Heart left ventricle (tissue), 16 donors: ENCODE data around the gene CPT1B. TPM values are rescaled to one million over a fixed set of nuclear protein-coding genes. Genes with fewer than 3 reads are reported as not detected.

Experiments
- ATAC-seq, 4 donors: fragments of 200-7000 bp; cut with Tn5 transposase; one replicate each; pipeline ENCODE4 v1.9.1; 2020 to 2022; ENCODE audit warnings: moderate library complexity in 4 of 4, mild to moderate bottlenecking in 3 of 4, moderate number of reproducible peaks in 1 of 4
- DNase-seq, 5 donors: peaks; one replicate each; pipeline ENCODE4 v3.0.0-alpha.2; 2020
- H3K27ac ChIP-seq, 12 donors: fragments of 200-600 bp; sonication (generic) in 4 of 12; one replicate each; pipeline versions ENCODE4 v1.5.0 to v1.8.0; 2016 to 2022; ENCODE audit warnings: mild to moderate bottlenecking in 2 of 12
- H3K27me3 ChIP-seq, 9 donors: fragments of 200-600 bp; sonication (generic) in 2 of 9; one replicate each; pipeline versions ENCODE4 v1.5.1 to v1.8.0; 2016 to 2022; ENCODE audit warnings: mild to moderate bottlenecking in 3 of 9
- H3K36me3 ChIP-seq, 9 donors: fragments of 200-600 bp; sonication (generic) in 2 of 9; one replicate each; pipeline versions ENCODE4 v1.5.0 to v1.8.0; 2018 to 2022; ENCODE audit warnings: mild to moderate bottlenecking in 2 of 9
- H3K4me1 ChIP-seq, 12 donors: fragments of 200-600 bp; sonication (generic) in 4 of 12; one replicate each; pipeline versions ENCODE4 v1.5.0 to v1.8.0; 2016 to 2022; ENCODE audit warnings: mild to moderate bottlenecking in 3 of 12
- H3K4me3 ChIP-seq, 12 donors: fragments of 200-600 bp; sonication (generic) in 4 of 12; one replicate each; pipeline versions ENCODE4 v1.5.0 to v1.8.0; 2017 to 2022; ENCODE audit warnings: mild to moderate bottlenecking in 9 of 12, moderate library complexity in 4 of 12
- H3K9me3 ChIP-seq, 12 donors: fragments of 200-600 bp; sonication (generic) in 4 of 12; one replicate each; pipeline versions ENCODE4 v1.5.0 to v1.8.0; 2016 to 2022; ENCODE audit warnings: mild to moderate bottlenecking in 1 of 12
- CTCF ChIP-seq, 12 donors: fragments of 200-600 bp; sonication (generic) in 4 of 12; IDR thresholded peaks; one replicate each; pipeline versions ENCODE4 v1.5.0 to v1.8.0; 2018 to 2022; ENCODE audit warnings: antibody characterized with exemption in 12 of 12, mild to moderate bottlenecking in 5 of 12
- POLR2A ChIP-seq, 2 donors: fragments of 450-650 bp; IDR thresholded peaks; one replicate each; pipeline ENCODE4 v1.6.1; 2017; ENCODE audit warnings: antibody characterized with exemption in 2 of 2, mild to moderate bottlenecking in 2 of 2, moderate library complexity in 2 of 2
- WGBS, 4 donors: extraction: QIAGEN DNeasy Blood & Tissue Kit in 2 of 4; methylation state at CpG; one replicate each; pipeline versions ENCODE4 v1.1.5 to v1.1.7; 2013 to 2018; 5-methylcytosine and 5-hydroxymethylcytosine counted together
- intact Hi-C, 10 donors: fragments of 100-400 bp; cut with DNase I; formaldehyde crosslinking; loops; one replicate each; pipeline versions ENCODE4 v1.11.1 to v1.14.2; 2022
- polyA plus RNA-seq, 2 donors: library from polyadenylated mRNA; stranded (reverse); fragments of 200-250 nt; gene quantifications; one replicate each; pipeline ENCODE4 v1.2.3, GENCODE V29; 2013
- total RNA-seq, 9 donors: library from RNA; depleted of rRNA in 2 of 9; stranded (reverse); fragments of >200 nt in 2 of 9; fragmentation: NEBNext Ultra II Directional in 3 of 9; extraction: Animal tissue kit (Norgen Biotek cat#: 25700) in 3 of 9; gene quantifications; one replicate each; pipeline versions ENCODE4 v1.1.0 to v1.2.4, GENCODE V29; 2016 to 2023
- donor health status: ischemic (EF 13 %, LVEDD 7.1; RV severe dilation, severe dysfunction).
- donor health status: healthy with polysubstance abuse.
- donor health status: DM: no; HTN: yes; CAD: no.
- donor health status: DM: no; HTN: no; CAD: no.
- donor health status: ischemic (EF 25% LVEDD 6.9; RV normal size, moderate dysfunction).
- donor health status: ischemic (EF 25% LVEDD 5.7; RV mildly dilated, moderate dysfunction).
- donor health status: healthy.
- donor health status: DM: yes; HTN: yes; CAD: no.
- donor health status: ischemic (EF 35%, LVEDD 5.7; RV mildly dilated, moderate dysfunction).
- donor health status: nonischemic (EF 11% LVEDD 7.7; RV severe dilation, severe dysfunction).
- donor health status: DM: yes; HTN: yes; CAD: no.
- donor health status: PGD.
- donor health status: ischemic (EF 29% LVEDD 5.4; RV normal size, mild dysfunction).
- donor health status: nonischemic (EF 23%, LVEDD 6.1; RV moderate dilation, normal function).

Gene CPT1B
- total and polyA plus RNA-seq, 11 donors, result 51.4 to 467 (median 303) TPM

DNA sequence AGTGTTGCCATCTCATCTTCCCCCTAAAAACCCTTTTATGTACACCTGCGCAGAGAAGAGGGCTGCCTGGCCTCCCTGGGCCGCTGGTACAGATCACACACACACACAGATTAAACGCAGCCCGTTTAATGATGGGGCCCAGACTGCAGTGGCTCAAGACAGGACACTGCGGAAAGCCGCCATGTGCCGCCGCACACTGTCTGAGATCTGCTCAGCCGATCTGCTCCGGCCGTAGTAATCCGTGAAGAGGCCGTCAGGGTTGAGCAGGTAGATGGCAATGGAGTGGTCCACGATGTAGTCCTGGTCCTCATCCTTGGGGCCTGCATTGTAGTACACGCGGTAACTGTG lies 54.8 kb downstream of the CPT1B start:
- H3K9me3 ChIP-seq, result no peaks in the 10 kb centered on the region
- H3K36me3 ChIP-seq, result peaks cover 0 to 73% (median 54%) of the 10 kb centered on the region in 9 donors
- no peak overlapping the region for H3K27ac ChIP-seq
- ATAC-seq (no peak), DNase-seq (peak in 1 of 5 donors; percentile 21)
- TF ChIP-seq POLR2A (IDR thresholded peaks at IDR 0.05) (no peak), CTCF (IDR thresholded peaks at IDR 0.05) (no peak)
- peaks cover 0 to 37% (median 25%) of the 10 kb centered on the region in 12 donors for H3K4me1 ChIP-seq
- no peaks in the 10 kb centered on the region for H3K27me3 ChIP-seq
- intact Hi-C loops, result loop anchor here in 1 of 10 donors (10.0 kb wide), 1 partner anchor 279 kb away; the partner anchor contains the start of gene TUBGCP6
- no peak overlapping the region for H3K4me3 ChIP-seq
- 93 to 94% (median 94%) methylated on average over 16 of the region's 16 CpGs for WGBS, 4 donors

DNA sequence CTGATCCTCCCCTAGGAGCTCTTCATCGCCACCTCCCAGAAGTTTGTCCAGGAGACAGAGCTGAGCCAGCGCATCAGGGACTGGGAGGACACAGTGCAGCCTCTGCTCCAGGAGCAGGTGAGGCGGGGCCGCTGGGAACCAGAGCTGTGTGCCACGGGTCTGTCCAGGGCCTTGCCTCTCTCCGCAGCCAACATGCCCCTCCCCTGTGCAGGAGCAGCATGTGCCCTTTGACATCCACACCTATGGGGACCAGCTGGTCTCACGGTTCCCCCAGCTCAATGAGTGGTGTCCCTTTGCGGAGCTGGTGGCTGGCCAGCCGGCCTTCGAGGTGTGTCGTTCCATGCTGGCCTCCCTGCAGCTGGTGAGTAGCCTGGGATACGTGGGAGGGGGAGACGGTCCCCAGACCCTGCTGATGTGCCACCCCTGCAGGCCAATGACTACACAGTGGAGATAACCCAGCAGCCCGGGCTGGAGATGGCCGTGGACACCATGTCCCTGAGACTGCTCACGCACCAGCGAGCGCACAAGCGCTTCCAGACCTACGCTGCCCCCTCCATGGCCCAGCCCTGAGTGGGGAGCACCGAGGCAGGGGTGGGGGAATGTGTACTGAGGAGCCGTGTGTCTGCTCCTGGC lies 55.3 kb downstream of the CPT1B start:
- TF ChIP-seq CTCF (IDR thresholded peaks at IDR 0.05) (no peak), POLR2A (IDR thresholded peaks at IDR 0.05) (no peak)
- no peaks in the 10 kb centered on the region for H3K27me3 ChIP-seq
- ATAC-seq (no peak), DNase-seq (peak in 3 of 5 donors; percentile 21 to 62 (median 29))
- H3K9me3 ChIP-seq, result no peaks in the 10 kb centered on the region
- peaks cover 0 to 73% (median 60%) of the 10 kb centered on the region in 9 donors for H3K36me3 ChIP-seq
- WGBS, 4 donors, result 86 to 89% (median 88%) methylated on average over 14 to 22 of the region's 22 CpGs
- H3K4me3 ChIP-seq, result no peak overlapping the region
- intact Hi-C loops, result loop anchor here in 1 of 10 donors (10.0 kb wide), 1 partner anchor 278 kb away; the partner anchor contains the start of gene TUBGCP6
- H3K27ac ChIP-seq, result no peak overlapping the region
- peaks cover 0 to 35% (median 25%) of the 10 kb centered on the region in 12 donors for H3K4me1 ChIP-seq

GRCh38 chr22:50522208-50522805 lies 55.9 kb downstream of the CPT1B start:
- peak in 2 of 5 donors; percentile 13 to 51 for DNase-seq
- H3K4me1 ChIP-seq, result peaks cover 0 to 33% (median 23%) of the 10 kb centered on the region in 12 donors
- peaks cover 0 to 77% (median 66%) of the 10 kb centered on the region in 9 donors for H3K36me3 ChIP-seq
- H3K9me3 ChIP-seq, result no peaks in the 10 kb centered on the region
- H3K4me3 ChIP-seq, result no peak overlapping the region
- intact Hi-C loops, result loop anchor here in 1 of 10 donors (10.0 kb wide), 1 partner anchor 278 kb away; the partner anchor contains the start of gene TUBGCP6
- WGBS, 4 donors, result 87 to 92% (median 90%) methylated on average over 11 to 15 of the region's 15 CpGs
- H3K27ac ChIP-seq, result no peak overlapping the region
- ATAC-seq, result no peak
- TF ChIP-seq CTCF (IDR thresholded peaks at IDR 0.05) (no peak), POLR2A (IDR thresholded peaks at IDR 0.05) (no peak)
- H3K27me3 ChIP-seq, result no peaks in the 10 kb centered on the region

GRCh38 chr22:50521710-50522109 lies 56.5 kb downstream of the CPT1B start:
- intact Hi-C loops, result loop anchor here in 1 of 10 donors (10.0 kb wide), 1 partner anchor 277 kb away; the partner anchor contains the start of gene TUBGCP6
- ATAC-seq, result no peak
- no peaks in the 10 kb centered on the region for H3K9me3 ChIP-seq
- H3K36me3 ChIP-seq, result peaks cover 0 to 83% (median 69%) of the 10 kb centered on the region in 9 donors
- no peaks in the 10 kb centered on the region for H3K27me3 ChIP-seq
- WGBS, 4 donors, result 87 to 95% (median 94%) methylated on average over 7 to 10 of the region's 10 CpGs
- TF ChIP-seq POLR2A (IDR thresholded peaks at IDR 0.05) (no peak), CTCF (IDR thresholded peaks at IDR 0.05) (no peak)
- peaks cover 0 to 27% (median 17%) of the 10 kb centered on the region in 12 donors for H3K4me1 ChIP-seq
- no peak overlapping the region for H3K4me3 ChIP-seq
- DNase-seq, result peak in 2 of 5 donors; percentile 8 to 23
- H3K27ac ChIP-seq, result no peak overlapping the region
